CD4-positive, alpha-beta T cell treated with Interleukin-15 for 4 hours (primary cell): Measurements from ENCODE around the gene ERCC2.

ENCODE experiments used
- DNase-seq: peaks from one replicate; pipeline ENCODE4 v3.0.0-alpha.2; 2020; ENCODE audit warnings: low spot score

The ERCC2 gene

DNA sequence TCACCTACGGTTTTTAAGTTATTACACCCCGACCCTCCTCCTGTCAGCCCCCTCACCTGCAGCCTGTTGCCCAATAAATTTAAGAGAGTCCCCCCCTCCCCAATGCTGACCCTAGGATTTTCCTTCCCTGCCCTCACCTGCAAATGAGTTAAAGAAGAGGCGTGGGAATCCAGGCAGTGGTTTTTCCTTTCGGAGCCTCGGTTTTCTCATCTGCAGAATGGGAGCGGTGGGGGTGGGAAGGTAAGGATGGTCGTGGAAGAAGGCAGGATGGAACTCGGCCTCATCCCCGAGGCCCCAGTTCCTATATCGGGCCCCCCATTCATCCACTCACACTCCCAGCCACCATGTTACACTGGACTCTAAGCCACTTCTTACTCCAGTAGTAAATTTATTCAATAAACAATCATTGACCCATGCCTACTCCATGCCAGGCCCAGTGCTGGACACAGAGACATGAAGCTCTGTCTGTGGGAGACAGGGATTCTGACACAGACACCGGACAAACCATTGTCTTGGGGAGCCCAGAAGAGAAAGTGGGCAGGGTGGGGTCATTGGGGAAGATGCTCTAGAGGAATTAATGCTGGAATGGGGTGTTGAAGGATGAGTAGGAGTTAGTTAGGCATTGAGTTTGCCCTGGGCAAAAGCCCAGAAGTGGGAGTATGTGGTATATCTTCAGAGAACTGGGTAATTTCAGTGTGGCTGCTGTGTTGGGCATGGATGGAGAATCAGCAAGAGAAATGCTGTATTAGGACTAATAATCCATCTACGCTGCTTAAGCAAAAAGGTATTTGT lies 66.9 kb downstream of the ERCC2 start:
- DNase-seq = no peak

DNA sequence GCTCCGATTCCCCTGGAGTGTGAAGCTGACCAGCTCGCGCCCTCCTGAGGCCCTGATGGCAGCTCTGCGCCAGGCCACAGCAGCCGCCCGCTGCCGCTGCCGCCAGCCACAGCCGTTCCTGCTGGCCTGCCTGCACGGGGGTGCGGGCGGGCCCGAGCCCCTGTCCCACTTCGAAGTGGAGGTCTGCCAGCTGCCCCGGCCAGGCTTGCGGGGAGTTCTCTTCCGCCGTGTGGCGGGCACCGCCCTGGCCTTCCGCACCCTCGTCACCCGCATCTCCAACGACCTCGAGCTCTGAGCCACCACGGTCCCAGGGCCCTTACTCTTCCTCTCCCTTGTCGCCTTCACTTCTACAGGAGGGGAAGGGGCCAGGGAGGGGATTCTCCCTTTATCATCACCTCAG lies 68.0 kb downstream of the ERCC2 start:
- no peak for DNase-seq
